Measurements from ENCODE around the gene GALNT2.

DNA sequence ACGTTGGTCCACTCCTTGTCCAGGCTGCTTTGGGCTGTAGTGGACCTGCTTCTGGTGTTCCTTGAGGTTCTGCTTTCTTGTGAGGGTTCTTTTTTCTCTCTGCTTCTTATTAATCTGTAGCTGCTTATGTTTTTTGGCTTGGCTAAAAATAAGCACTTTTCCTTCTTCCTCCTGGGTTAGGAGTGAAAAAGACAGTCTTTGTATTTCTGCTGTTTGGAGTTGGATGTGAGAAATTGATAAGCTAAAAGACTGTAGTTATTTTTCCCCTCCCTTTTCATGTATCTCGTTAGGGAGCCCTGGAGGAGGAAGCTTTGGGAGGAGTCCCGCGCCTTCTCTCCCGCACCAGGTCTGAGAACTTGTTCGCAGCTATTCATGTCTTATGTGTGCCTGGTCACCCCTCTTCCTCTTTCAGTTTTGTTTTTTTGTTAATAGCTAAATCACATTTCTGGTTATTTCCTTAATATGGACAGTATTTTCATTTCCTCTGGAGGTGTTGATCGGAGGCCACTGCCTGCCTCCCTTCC lies 79.0 kb downstream of the GALNT2 start:
- TF ChIP-seq, protein P1, sequence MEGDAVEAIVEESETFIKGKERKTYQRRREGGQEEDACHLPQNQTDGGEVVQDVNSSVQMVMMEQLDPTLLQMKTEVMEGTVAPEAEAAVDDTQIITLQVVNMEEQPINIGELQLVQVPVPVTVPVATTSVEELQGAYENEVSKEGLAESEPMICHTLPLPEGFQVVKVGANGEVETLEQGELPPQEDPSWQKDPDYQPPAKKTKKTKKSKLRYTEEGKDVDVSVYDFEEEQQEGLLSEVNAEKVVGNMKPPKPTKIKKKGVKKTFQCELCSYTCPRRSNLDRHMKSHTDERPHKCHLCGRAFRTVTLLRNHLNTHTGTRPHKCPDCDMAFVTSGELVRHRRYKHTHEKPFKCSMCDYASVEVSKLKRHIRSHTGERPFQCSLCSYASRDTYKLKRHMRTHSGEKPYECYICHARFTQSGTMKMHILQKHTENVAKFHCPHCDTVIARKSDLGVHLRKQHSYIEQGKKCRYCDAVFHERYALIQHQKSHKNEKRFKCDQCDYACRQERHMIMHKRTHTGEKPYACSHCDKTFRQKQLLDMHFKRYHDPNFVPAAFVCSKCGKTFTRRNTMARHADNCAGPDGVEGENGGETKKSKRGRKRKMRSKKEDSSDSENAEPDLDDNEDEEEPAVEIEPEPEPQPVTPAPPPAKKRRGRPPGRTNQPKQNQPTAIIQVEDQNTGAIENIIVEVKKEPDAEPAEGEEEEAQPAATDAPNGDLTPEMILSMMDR (IDR thresholded peaks at IDR 0.05; ENCODE audit: low read length) = no peak
- TF ChIP-seq EZH2 (optimal IDR thresholded peaks at IDR 0.05; ENCODE audit: low read depth, low read length) = no peak
- TF ChIP-seq EZH2phosphoT487 (IDR thresholded peaks at IDR 0.05; ENCODE audit: low read length) = no peak

Measured in MM.1S (cell line).